Ovary (tissue), 9 donors: Measurements from ENCODE around the gene RFC2. TPM values are rescaled to one million over a fixed set of nuclear protein-coding genes. Genes with fewer than 3 reads are reported as not detected.

Experiments used
- DNase-seq, 5 donors: peaks; one replicate each; pipeline ENCODE4 v3.0.0-alpha.2; 2019 to 2020
- H3K27ac ChIP-seq, 2 donors: fragments of 200-600 bp; one replicate each; pipeline versions ENCODE4 v1.5.1 to v1.8.0; 2019 to 2022
- H3K27me3 ChIP-seq: fragments of 200-600 bp; one replicate; pipeline ENCODE4 v1.8.0; 2022
- H3K36me3 ChIP-seq: fragments of 200-600 bp; sonication (generic); one replicate; pipeline ENCODE4 v1.5.1; 2019
- H3K4me1 ChIP-seq: one replicate; pipeline ENCODE4 v1.8.1; 2013; ENCODE audit warnings: mild to moderate bottlenecking, moderate library complexity; ENCODE audit not compliant: insufficient read depth
- H3K4me3 ChIP-seq: fragments of 200-600 bp; sonication (generic); one replicate; pipeline ENCODE4 v1.5.1; 2017
- H3K9me3 ChIP-seq, 2 donors: fragments of 200-600 bp in 1 of 2; sonication (generic) in 1 of 2; one replicate each; pipeline versions ENCODE4 v1.5.1 to v1.8.1; 2013 to 2019; ENCODE audit warnings: mild to moderate bottlenecking in 1 of 2, moderate library complexity in 1 of 2
- EP300 ChIP-seq: sonication (generic); formaldehyde crosslinking; IDR thresholded peaks from one replicate; pipeline ENCODE4 v1.6.1; 2017; ENCODE audit warnings: antibody characterized with exemption
- POLR2A ChIP-seq: fragments of 450-650 bp; IDR thresholded peaks from one replicate; pipeline ENCODE4 v1.6.1; 2017; ENCODE audit warnings: antibody characterized with exemption, mild to moderate bottlenecking, moderate library complexity
- WGBS, 3 donors: extraction: QIAGEN DNeasy Blood & Tissue Kit in 1 of 3; methylation state at CpG; one replicate each; pipeline versions ENCODE4 v1.1.5 to v1.1.7; 2013 to 2017; 5-methylcytosine and 5-hydroxymethylcytosine counted together
- intact Hi-C, 4 donors: fragments of 100-400 bp; cut with DNase I; formaldehyde crosslinking; loops; one replicate each; pipeline versions ENCODE4 v1.11.0 to v1.15.1; 2022 to 2023
- microRNA counts: library from miRNA; unstranded; fragments of <30 nt; microRNA quantifications from one replicate; lab custom pipeline; 2016
- microRNA-seq, 3 donors: library from miRNA; unstranded; fragments of <30 nt; microRNA quantifications; one replicate each; pipeline versions ENCODE4 to v1.2.0, GENCODE V29; 2019 to 2020
- polyA plus RNA-seq, 2 donors: library from polyadenylated mRNA; stranded (reverse); fragments of 200-250 nt in 1 of 2; fragments of 350-450 nt in 1 of 2; fragmentation: Illumina TruSeq in 1 of 2; extraction: RNeasy Lipid Tissue Mini Kit (QIAGEN cat#74804) in 1 of 2; gene quantifications; one replicate each; pipeline ENCODE4 v1.2.3, GENCODE V29; 2013 to 2014
- small RNA-seq: library from RNA; depleted of rRNA; stranded (forward); fragments of <200 nt; gene quantifications from one replicate; pipeline ENCODE3, GENCODE V24; 2016
- total RNA-seq, 7 donors: library from RNA; depleted of rRNA in 2 of 7; stranded (reverse); fragments of >200 nt in 2 of 7; fragmentation: NEBNext Ultra II Directional in 3 of 7; extraction: Animal tissue kit (Norgen Biotek cat#: 25700) in 3 of 7; gene quantifications; one replicate each; pipeline versions ENCODE4 v1.1.0 to v1.2.4, GENCODE V29; 2016 to 2023
- TF ChIP-seq, protein P1 (sequence below), 3 donors: fragments of 450-650 bp in 2 of 3; fragments of 200-600 bp in 1 of 3; IDR thresholded peaks; one replicate each; pipeline versions ENCODE4 v1.5.1 to v1.8.0; 2016 to 2022; ENCODE audit warnings: antibody characterized with exemption in 3 of 3, mild to moderate bottlenecking in 1 of 3
- donor health status: DM: no; HTN: no; CAD: no; lungs with moderate emphysema.
- donor health status: DM: no; HTN: no; CAD: no.
- donor health status: Bipolar disorder and iron deficiency.
- donor health status: DM: yes; HTN: yes; CAD: no.
- donor health status: DM: no; HTN: no; CAD: no.
- donor health status: DM: yes; HTN: yes; CAD: no.

The RFC2 gene
- total and polyA plus RNA-seq, 9 donors, result 6.4 to 23.7 (median 16.6) TPM

- DNase-seq, result peak in 1 of 5 donors; percentile 23
- Histone ChIP-seq H3K9me3 (no peaks in the 10 kb centered on the region), H3K4me3 (no peak overlapping the region), H3K4me1 (peaks cover 43% of the 10 kb centered on the region), H3K36me3 (no peaks in the 10 kb centered on the region), H3K27ac (no peak overlapping the region), H3K27me3 (no peaks in the 10 kb centered on the region)
- intact Hi-C loops, result no loop called here
- TF ChIP-seq EP300 (no peak), POLR2A (no peak)
- TF ChIP-seq, protein P1, sequence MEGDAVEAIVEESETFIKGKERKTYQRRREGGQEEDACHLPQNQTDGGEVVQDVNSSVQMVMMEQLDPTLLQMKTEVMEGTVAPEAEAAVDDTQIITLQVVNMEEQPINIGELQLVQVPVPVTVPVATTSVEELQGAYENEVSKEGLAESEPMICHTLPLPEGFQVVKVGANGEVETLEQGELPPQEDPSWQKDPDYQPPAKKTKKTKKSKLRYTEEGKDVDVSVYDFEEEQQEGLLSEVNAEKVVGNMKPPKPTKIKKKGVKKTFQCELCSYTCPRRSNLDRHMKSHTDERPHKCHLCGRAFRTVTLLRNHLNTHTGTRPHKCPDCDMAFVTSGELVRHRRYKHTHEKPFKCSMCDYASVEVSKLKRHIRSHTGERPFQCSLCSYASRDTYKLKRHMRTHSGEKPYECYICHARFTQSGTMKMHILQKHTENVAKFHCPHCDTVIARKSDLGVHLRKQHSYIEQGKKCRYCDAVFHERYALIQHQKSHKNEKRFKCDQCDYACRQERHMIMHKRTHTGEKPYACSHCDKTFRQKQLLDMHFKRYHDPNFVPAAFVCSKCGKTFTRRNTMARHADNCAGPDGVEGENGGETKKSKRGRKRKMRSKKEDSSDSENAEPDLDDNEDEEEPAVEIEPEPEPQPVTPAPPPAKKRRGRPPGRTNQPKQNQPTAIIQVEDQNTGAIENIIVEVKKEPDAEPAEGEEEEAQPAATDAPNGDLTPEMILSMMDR (IDR thresholded peaks at IDR 0.05), result no peak
- WGBS, 3 donors, result 75 to 83% (median 82%) methylated on average over 3 of the region's 3 CpGs
Observed at GRCh38 chr7:74183142-74183541, 71.1 kb downstream of the RFC2 start.

DNA sequence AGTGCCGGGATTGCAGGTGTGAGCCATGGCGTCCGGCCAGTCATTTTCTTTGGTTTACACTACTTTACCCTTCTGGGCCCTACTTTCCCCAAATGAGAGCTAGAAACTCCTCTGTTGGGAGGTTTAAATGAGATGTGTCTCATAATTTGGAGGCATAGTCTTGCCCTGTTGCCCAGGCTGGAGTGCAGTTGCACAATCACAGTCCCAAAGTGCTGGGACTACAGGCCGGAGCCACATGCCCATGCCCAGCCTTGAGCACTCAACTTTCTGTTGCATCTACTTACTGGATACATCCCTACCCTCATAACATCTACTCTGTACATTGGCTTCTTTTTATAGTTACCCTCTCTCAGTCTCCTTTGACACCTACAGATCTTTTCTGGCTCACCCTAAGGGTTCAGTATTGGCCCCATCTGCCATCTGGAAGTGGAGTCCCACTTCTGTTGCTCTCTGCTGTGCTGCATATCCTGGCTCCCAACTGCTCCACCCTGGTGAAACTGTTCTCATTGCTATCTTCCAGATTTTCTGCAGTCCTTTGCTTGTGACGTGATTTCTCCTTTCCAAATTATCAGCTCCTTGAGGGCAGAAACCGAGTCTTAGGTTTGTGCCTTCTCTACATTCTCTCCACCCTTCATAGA lies 71.6 kb downstream of the RFC2 start:
- peak in 1 of 5 donors; percentile 11 for DNase-seq
- H3K36me3 ChIP-seq, result no peaks in the 10 kb centered on the region
- H3K4me1 ChIP-seq, result peaks cover 43% of the 10 kb centered on the region
- no peaks in the 10 kb centered on the region for H3K9me3 ChIP-seq
- TF ChIP-seq EP300, result no peak
- TF ChIP-seq POLR2A, result no peak
- TF ChIP-seq, protein P1 (IDR thresholded peaks at IDR 0.05), result no peak
- no peaks in the 10 kb centered on the region for H3K27me3 ChIP-seq
- intact Hi-C loops, result no loop called here
- WGBS, 3 donors, result 75 to 78% (median 76%) methylated on average over 6 of the region's 6 CpGs
- H3K27ac ChIP-seq, result no peak overlapping the region
- H3K4me3 ChIP-seq, result no peak overlapping the region

DNA sequence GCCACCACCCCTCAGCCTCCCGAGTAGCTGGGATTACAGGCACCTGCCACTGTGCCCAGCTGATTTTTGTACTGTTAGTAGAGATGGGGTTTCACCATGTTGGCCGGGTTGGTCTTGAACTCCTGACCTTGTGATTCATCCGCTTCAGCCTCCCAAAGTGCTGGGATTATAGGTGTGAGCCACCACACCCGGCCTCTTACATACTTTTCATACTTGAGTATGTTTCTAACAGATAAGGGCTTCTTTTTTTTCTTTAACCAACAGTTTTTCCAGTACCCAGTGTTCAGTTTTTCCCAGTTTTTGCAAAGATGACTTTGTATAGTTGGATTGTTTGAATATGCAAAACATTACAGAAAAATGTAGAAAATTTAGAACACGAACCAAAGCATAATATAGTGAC lies 72.4 kb downstream of the RFC2 start:
- no peaks in the 10 kb centered on the region for H3K36me3 ChIP-seq
- peak in 1 of 5 donors; percentile 22 for DNase-seq
- 55 to 62% (median 61%) methylated on average over 5 of the region's 5 CpGs for WGBS, 3 donors
- peaks cover 36% of the 10 kb centered on the region for H3K4me1 ChIP-seq
- TF ChIP-seq, protein P1 (IDR thresholded peaks at IDR 0.05), result no peak
- TF ChIP-seq EP300, result no peak
- TF ChIP-seq POLR2A, result no peak
- no peaks in the 10 kb centered on the region for H3K9me3 ChIP-seq
- H3K27me3 ChIP-seq, result no peaks in the 10 kb centered on the region
- H3K4me3 ChIP-seq, result no peak overlapping the region
- intact Hi-C loops, result no loop called here
- H3K27ac ChIP-seq, result no peak overlapping the region

MicroRNA genes within 50 kb of the gene (microRNA counts, 767-probe panel; counts per million panel counts)
- 530 counts per million, percentile 78 among the panel's probes with 10 or more counts for microRNA hsa-miR-590-3p (lab: Ali Mortazavi, UCI)
- microRNA hsa-miR-590-5p (lab: Ali Mortazavi, UCI), result 1,810 counts per million, percentile 80 among the panel's probes with 10 or more counts

Small RNA genes within 50 kb of the gene (microRNA-seq; reads per million reads assigned to microRNA genes)
- 172 to 453 (median 300) reads per million in 3 donors for gene MIR590

Small RNA genes within 50 kb of the gene (small RNA-seq; reads per million reads assigned to genes)
- gene MIR590, result 0.15 reads per million

Other genes with a start within 250 kb of the RFC2 start
- gene ELN, start 226.2 kb downstream of the RFC2 start, total RNA-seq, result 10 to 100 TPM; 17.6 to 51.5 (median 39.1) TPM
- 10 to 100 TPM; 13.2 to 38.1 TPM for gene ELN, start 226.2 kb downstream of the RFC2 start, polyA plus RNA-seq
- 10 to 100 TPM in 6 of 7 donors, 1 to 10 TPM in 1; 8.2 to 38.7 (median 29.1) TPM for gene LIMK1, start 170.6 kb downstream of the RFC2 start, total RNA-seq
- gene LIMK1, start 170.6 kb downstream of the RFC2 start, polyA plus RNA-seq, result 10 to 100 TPM in 1 of 2 donors, 1 to 10 TPM in 1; 7.6 to 16.5 TPM
- gene EIF4H, start 80.0 kb downstream of the RFC2 start, total RNA-seq, result 100 to 1,000 TPM; 151 to 301 (median 273) TPM
- gene EIF4H, start 80.0 kb downstream of the RFC2 start, polyA plus RNA-seq, result 100 to 1,000 TPM; 221 to 222 TPM
- 1 to 10 TPM; 2.6 to 7.9 (median 3.5) TPM for gene LAT2, start 44.4 kb downstream of the RFC2 start, total RNA-seq
- 1 to 10 TPM; 2.4 to 4.2 TPM for gene LAT2, start 44.4 kb downstream of the RFC2 start, polyA plus RNA-seq
- 10 to 100 TPM; 16.4 to 51.5 (median 40.0) TPM for gene CLIP2, start 35.0 kb upstream of the RFC2 start, total RNA-seq
- gene CLIP2, start 35.0 kb upstream of the RFC2 start, polyA plus RNA-seq, result 10 to 100 TPM in 1 of 2 donors, 1 to 10 TPM in 1; 5.1 to 28.9 TPM
- 10 to 100 TPM; 13.4 to 39.0 (median 29.5) TPM for gene GTF2IRD1, start 199.5 kb upstream of the RFC2 start, total RNA-seq
- gene GTF2IRD1, start 199.5 kb upstream of the RFC2 start, polyA plus RNA-seq, result 10 to 100 TPM; 12.0 to 17.1 TPM